IMR-90 (cell line): ENCODE measurements around the gene COX6B2. TPM values are rescaled to one million over a fixed set of nuclear protein-coding genes. Genes with fewer than 3 reads are reported as not detected.

ENCODE experiments used
- ATAC-seq: fragments of 200-7000 bp; cut with Tn5 transposase; 2 replicates; pipeline ENCODE4 v1.9.1; 2020; ENCODE audit warnings: low read depth, mild to moderate bottlenecking, moderate library complexity
- BruUV-seq: library from RNA; stranded (reverse); fragments of 400-500 nt; replicated peaks from 2 replicates; lab custom pipeline; 2021; lab: Mats Ljungman, UMichigan
- CTCF ChIA-PET: fragments of 300-600 bp; formaldehyde crosslinking; extraction: SDS; loops from one replicate; lab custom pipeline; 2021; ENCODE audit warnings: antibody characterized with exemption; lab: Yijun Ruan, JAX
- POLR2A ChIA-PET: fragments of 300-600 bp; sonication (Branson Sonifier 250); formaldehyde crosslinking; loops from one replicate; lab custom pipeline; 2022; ENCODE audit warnings: antibody characterized with exemption; ENCODE audit not compliant: unreplicated experiment; lab: Charles Lee
- DNase-seq: peaks from one replicate; pipeline ENCODE4 v3.0.0; 2013
- H2AFZ ChIP-seq: replicated peaks from 2 replicates; pipeline ENCODE3; 2013; ENCODE audit warnings: low read length, mild to moderate bottlenecking; ENCODE audit not compliant: poor library complexity
- H2AK5ac ChIP-seq: 2 replicates; pipeline ENCODE4 v1.6.1; 2013; ENCODE audit warnings: low read depth, low read length, inconsistent platforms
- H2AK9ac ChIP-seq: replicated peaks from 2 replicates; pipeline ENCODE3; 2013; ENCODE audit warnings: mild to moderate bottlenecking, low read depth, low read length, moderate library complexity; ENCODE audit not compliant: poor library complexity
- H2BK120ac ChIP-seq: 2 replicates; pipeline ENCODE4 v1.6.1; 2013; ENCODE audit warnings: low read depth, low read length, inconsistent platforms
- H2BK15ac ChIP-seq: 3 replicates; pipeline ENCODE4 v1.6.1; 2013; ENCODE audit warnings: low read depth, low read length, inconsistent platforms
- H2BK20ac ChIP-seq: 2 replicates; pipeline ENCODE4 v1.6.1; 2013; ENCODE audit warnings: low read depth, mild to moderate bottlenecking, inconsistent platforms, low read length, moderate library complexity
- H2BK5ac ChIP-seq: 2 replicates; pipeline ENCODE4 v1.6.1; 2013; ENCODE audit warnings: mild to moderate bottlenecking, low read depth, low read length, inconsistent platforms; ENCODE audit not compliant: poor library complexity, severe bottlenecking
- H3K14ac ChIP-seq: replicated peaks from 2 replicates; pipeline ENCODE4 v1.6.1; 2013; ENCODE audit warnings: low read depth, low read length, inconsistent platforms
- H3K18ac ChIP-seq: 2 replicates; pipeline ENCODE4 v1.6.1; 2013; ENCODE audit warnings: low read depth, low read length, control low read depth
- H3K23ac ChIP-seq: 2 replicates; pipeline ENCODE4 v1.6.1; 2013; ENCODE audit warnings: low read depth, low read length, inconsistent platforms
- H3K27ac ChIP-seq: 2 replicates; pipeline ENCODE4 v1.5.1; 2013; ENCODE audit warnings: mild to moderate bottlenecking, control low read depth, low read length; ENCODE audit not compliant: insufficient read depth
- H3K27me3 ChIP-seq: 2 replicates; pipeline ENCODE4 v1.6.1; 2013; ENCODE audit warnings: low read length; ENCODE audit not compliant: control insufficient read depth, insufficient read depth
- H3K36me3 ChIP-seq: 2 replicates; pipeline ENCODE4 v1.6.1; 2013; ENCODE audit warnings: low read length, mixed read lengths; ENCODE audit not compliant: control insufficient read depth, insufficient read depth
- H3K4ac ChIP-seq: 2 replicates; pipeline ENCODE4 v1.6.1; 2013; ENCODE audit warnings: low read depth, low read length, inconsistent platforms
- H3K4me1 ChIP-seq: 2 replicates; pipeline ENCODE4 v1.6.1; 2013; ENCODE audit warnings: low read length, mixed read lengths; ENCODE audit not compliant: control insufficient read depth, insufficient read depth
- H3K4me2 ChIP-seq: 2 replicates; pipeline ENCODE4 v1.6.1; 2013; ENCODE audit warnings: low read depth, mild to moderate bottlenecking, control low read depth, low read length, moderate library complexity
- H3K4me3 ChIP-seq: 2 replicates; pipeline ENCODE4 v1.5.1; 2013; ENCODE audit warnings: low read depth, mild to moderate bottlenecking, control low read depth, low read length, moderate library complexity; ENCODE audit not compliant: insufficient read depth
- H3K56ac ChIP-seq: 2 replicates; pipeline ENCODE4 v1.6.1; 2013; ENCODE audit warnings: low read length, inconsistent platforms; ENCODE audit not compliant: insufficient read depth; ENCODE audit errors: extremely low read depth
- H3K79me1 ChIP-seq, 2 experiments: 2 replicates each; pipeline ENCODE4 v1.6.1; 2013; ENCODE audit warnings: low read length in 2 of 2, inconsistent platforms in 1 of 2, low read depth in 1 of 2
- H3K9ac ChIP-seq: 2 replicates; pipeline ENCODE4 v1.6.1; 2013; ENCODE audit warnings: low read depth, low read length, control low read depth
- H3K9me1 ChIP-seq: 2 replicates; pipeline ENCODE4 v1.6.1; 2013; ENCODE audit warnings: low read length, inconsistent platforms; ENCODE audit not compliant: insufficient read depth
- H3K9me3 ChIP-seq: 2 replicates; pipeline ENCODE4 v1.6.1; 2013; ENCODE audit warnings: low read length; ENCODE audit not compliant: control insufficient read depth, insufficient read depth
- H4K20me1 ChIP-seq: 2 replicates; pipeline ENCODE4 v1.6.1; 2013; ENCODE audit warnings: low read length, inconsistent platforms; ENCODE audit not compliant: insufficient read depth
- H4K5ac ChIP-seq: 2 replicates; pipeline ENCODE4 v1.6.1; 2013; ENCODE audit warnings: mild to moderate bottlenecking, low read depth, low read length, control low read depth
- H4K8ac ChIP-seq, 2 experiments: 2 replicates each; pipeline ENCODE4 v1.6.1; 2013; ENCODE audit warnings: low read depth in 2 of 2, low read length in 2 of 2, control low read depth in 1 of 2, inconsistent platforms in 1 of 2
- H4K91ac ChIP-seq: 2 replicates; pipeline ENCODE4 v1.6.1; 2013; ENCODE audit warnings: low read depth, low read length, inconsistent platforms; ENCODE audit not compliant: insufficient read depth
- BHLHE40 ChIP-seq: fragments of 150-350 bp; IDR thresholded peaks from 2 replicates; pipeline ENCODE4 v1.6.1; 2016; ENCODE audit warnings: mild to moderate bottlenecking, low read depth, low read length
- CEBPB ChIP-seq: IDR thresholded peaks from 2 replicates; pipeline ENCODE4 v1.6.1; 2012; ENCODE audit warnings: low read depth, low read length, improper control_type of control experiment
- CHD1 ChIP-seq: IDR thresholded peaks from 2 replicates; pipeline ENCODE4 v1.6.1; 2012; ENCODE audit warnings: low read depth, low read length, improper control_type of control experiment
- FOS ChIP-seq: fragments of 150-350 bp; IDR thresholded peaks from 2 replicates; pipeline ENCODE4 v1.6.1; 2016; ENCODE audit warnings: low read depth, low read length
- MAFK ChIP-seq: IDR thresholded peaks from 2 replicates; pipeline ENCODE4 v1.6.1; 2012; ENCODE audit warnings: low read depth, low read length, improper control_type of control experiment
- MAZ ChIP-seq: IDR thresholded peaks from 2 replicates; pipeline ENCODE4 v1.6.1; 2012; ENCODE audit warnings: low read depth, mild to moderate bottlenecking, low read length, improper control_type of control experiment, moderate library complexity, borderline replicate concordance
- MXI1 ChIP-seq: IDR thresholded peaks from 2 replicates; pipeline ENCODE4 v1.6.1; 2012; ENCODE audit warnings: low read depth, mild to moderate bottlenecking, low read length, moderate library complexity, borderline replicate concordance
- NFE2L2 ChIP-seq: fragments of 150-350 bp; IDR thresholded peaks from 2 replicates; pipeline ENCODE4 v1.6.1; 2016; ENCODE audit warnings: low read depth, mild to moderate bottlenecking, low read length
- POLR2A ChIP-seq: IDR thresholded peaks from 2 replicates; pipeline ENCODE4 v1.6.1; 2012; ENCODE audit warnings: mild to moderate bottlenecking, low read depth, low read length
- RAD21 ChIP-seq: IDR thresholded peaks from 2 replicates; pipeline ENCODE4 v1.6.1; 2012; ENCODE audit warnings: low read length, improper control_type of control experiment
- RCOR1 ChIP-seq: IDR thresholded peaks from 2 replicates; pipeline ENCODE4 v1.6.1; 2012; ENCODE audit warnings: mild to moderate bottlenecking, low read length, improper control_type of control experiment; ENCODE audit not compliant: insufficient replicate concordance
- RFX5 ChIP-seq: IDR thresholded peaks from 2 replicates; pipeline ENCODE4 v1.8.0; 2012; ENCODE audit warnings: low read depth, mild to moderate bottlenecking, low read length, moderate library complexity
- SMC3 ChIP-seq: fragments of 150-350 bp; IDR thresholded peaks from 2 replicates; pipeline ENCODE4 v1.6.1; 2016; ENCODE audit warnings: low read depth, mild to moderate bottlenecking, antibody characterized with exemption, low read length, moderate library complexity
- WGBS, 2 experiments: methylation state at CpG; one replicate each; pipeline versions ENCODE4 v1.1.5 to v1.1.7; 2013; ENCODE audit warnings: missing lambda C conversion rate in 2 of 2; ENCODE audit not compliant: insufficient read length in 1 of 2; ENCODE audit errors: extremely low coverage in 2 of 2; 5-methylcytosine and 5-hydroxymethylcytosine counted together
- dilution Hi-C: fragments of 300-500 bp; cut with HindIII; formaldehyde crosslinking; loops from one replicate; pipeline ENCODE4 v1.14.3; 2018; ENCODE audit warnings: low sequenced_read_pairs; ENCODE audit not compliant: unreplicated experiment
- in situ Hi-C: fragments of 300-500 bp; cut with MboI; formaldehyde crosslinking; loops from 3 replicates; pipeline ENCODE4 v1.14.3; 2019; ENCODE audit warnings: low sequenced_read_pairs, inconsistent platforms, mixed read lengths
- intact Hi-C: fragments of 100-400 bp; cut with micrococcal nuclease; formaldehyde crosslinking; loops from 2 replicates; pipeline ENCODE4 v1.10.0; 2022
- polyA plus RNA-seq, 3 experiments: library from polyadenylated mRNA; depleted of rRNA; stranded (reverse); fragments of >200 nt; gene quantifications; 2 replicates each; pipeline ENCODE4 v1.2.3, GENCODE V29; 2012; ENCODE audit warnings: low replicate concordance in 1 of 3
- total RNA-seq: library from RNA; depleted of rRNA; stranded (reverse); fragments of >200 nt; gene quantifications from 2 replicates; pipeline ENCODE4 v1.2.3, GENCODE V29; 2012
- TF ChIP-seq, protein P1 (sequence below): fragments of 150-350 bp; IDR thresholded peaks from 2 replicates; pipeline ENCODE4 v1.6.1; 2016; ENCODE audit warnings: low read depth, mild to moderate bottlenecking, low read length, moderate library complexity, borderline replicate concordance
- TF ChIP-seq, protein P2 (sequence below): conservative IDR thresholded peaks from 2 replicates; pipeline ENCODE4 v1.5.1; 2012; ENCODE audit warnings: mild to moderate bottlenecking, low read depth, low read length, improper control_type of control experiment
- TF ChIP-seq, protein P3 (sequence below): fragments of 150-350 bp; IDR thresholded peaks from 2 replicates; pipeline ENCODE4 v1.6.1; 2017; ENCODE audit warnings: mild to moderate bottlenecking, antibody characterized with exemption, low read length, low read depth

COX6B2 gene
- total and polyA plus RNA-seq, 2 of the 4 experiments (the other 2 are of a cell fraction) = 0.19 TPM; not detected in 1

DNA sequence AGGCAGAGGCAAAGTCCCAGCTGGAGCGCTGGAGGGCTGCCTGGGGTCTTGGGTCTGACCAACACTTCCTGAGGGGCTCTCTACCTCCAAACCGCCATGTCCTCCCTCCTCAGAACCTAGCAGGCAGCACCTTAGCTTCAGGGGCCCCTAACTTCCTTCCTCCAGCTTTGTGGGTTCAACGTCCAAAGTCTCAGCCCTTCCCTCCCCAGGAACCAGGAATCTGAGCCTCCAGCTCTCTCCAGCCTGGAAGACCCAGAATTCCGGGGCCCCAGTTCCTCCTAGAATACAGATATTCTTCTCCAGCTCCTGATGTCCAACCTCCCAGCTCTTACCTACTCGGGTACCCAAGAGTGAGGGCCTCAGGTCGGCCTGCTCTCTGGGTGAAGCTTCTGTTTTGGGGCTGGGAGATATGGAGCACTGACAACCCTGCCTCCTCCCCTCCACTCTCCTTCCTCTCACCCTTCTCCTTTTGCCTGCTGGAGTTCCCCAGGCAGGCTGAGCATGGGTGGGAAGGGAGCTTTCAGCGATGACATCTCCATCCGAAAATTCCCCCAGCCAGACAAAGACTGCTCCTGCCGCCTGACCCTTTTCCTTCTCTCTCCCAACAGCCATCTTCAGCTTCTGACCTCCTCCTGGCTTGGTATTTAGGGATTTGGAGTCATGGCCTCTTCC lies 32.9 kb downstream of the COX6B2 start:
- Histone ChIP-seq H3K18ac (no peak overlapping the region), H2AK9ac (no peak overlapping the region), H2BK20ac (no peak overlapping the region), H3K56ac (no peak overlapping the region), H2BK15ac (no peak overlapping the region), H3K9me3 (no peaks in the 10 kb centered on the region), H3K4me1 (no peaks in the 10 kb centered on the region; the same call in 1 of the 2 replicates), H3K9ac (no peak overlapping the region), H3K79me1 (no peaks in the 10 kb centered on the region), H4K20me1 (no peaks in the 10 kb centered on the region), H4K91ac (no peak overlapping the region), H3K36me3 (no peaks in the 10 kb centered on the region), H4K8ac (no peak overlapping the region), H2BK120ac (no peak overlapping the region), H3K4ac (no peak overlapping the region), H3K27ac (no peak overlapping the region), H3K4me2 (no peak overlapping the region), H3K14ac (no peak overlapping the region), H2BK5ac (no peak overlapping the region), H3K27me3 (peaks cover 18% of the 10 kb centered on the region), H3K4me3 (no peak overlapping the region), H2AFZ (no peak overlapping the region), H2AK5ac (no peak overlapping the region), H3K23ac (no peak overlapping the region), H3K9me1 (no peaks in the 10 kb centered on the region), H4K5ac (no peak overlapping the region)
- TF ChIP-seq MAFK (no peak), NFE2L2 (no peak), MXI1 (no peak), MAZ (no peak), SMC3 (no peak), FOS (no peak), BHLHE40 (no peak), CHD1 (no peak), RFX5 (no peak), CEBPB (no peak), POLR2A (no peak), RCOR1 (no peak), RAD21 (no peak)
- TF ChIP-seq, protein P1, sequence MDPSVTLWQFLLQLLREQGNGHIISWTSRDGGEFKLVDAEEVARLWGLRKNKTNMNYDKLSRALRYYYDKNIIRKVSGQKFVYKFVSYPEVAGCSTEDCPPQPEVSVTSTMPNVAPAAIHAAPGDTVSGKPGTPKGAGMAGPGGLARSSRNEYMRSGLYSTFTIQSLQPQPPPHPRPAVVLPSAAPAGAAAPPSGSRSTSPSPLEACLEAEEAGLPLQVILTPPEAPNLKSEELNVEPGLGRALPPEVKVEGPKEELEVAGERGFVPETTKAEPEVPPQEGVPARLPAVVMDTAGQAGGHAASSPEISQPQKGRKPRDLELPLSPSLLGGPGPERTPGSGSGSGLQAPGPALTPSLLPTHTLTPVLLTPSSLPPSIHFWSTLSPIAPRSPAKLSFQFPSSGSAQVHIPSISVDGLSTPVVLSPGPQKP = no peak
- TF ChIP-seq, protein P2, sequence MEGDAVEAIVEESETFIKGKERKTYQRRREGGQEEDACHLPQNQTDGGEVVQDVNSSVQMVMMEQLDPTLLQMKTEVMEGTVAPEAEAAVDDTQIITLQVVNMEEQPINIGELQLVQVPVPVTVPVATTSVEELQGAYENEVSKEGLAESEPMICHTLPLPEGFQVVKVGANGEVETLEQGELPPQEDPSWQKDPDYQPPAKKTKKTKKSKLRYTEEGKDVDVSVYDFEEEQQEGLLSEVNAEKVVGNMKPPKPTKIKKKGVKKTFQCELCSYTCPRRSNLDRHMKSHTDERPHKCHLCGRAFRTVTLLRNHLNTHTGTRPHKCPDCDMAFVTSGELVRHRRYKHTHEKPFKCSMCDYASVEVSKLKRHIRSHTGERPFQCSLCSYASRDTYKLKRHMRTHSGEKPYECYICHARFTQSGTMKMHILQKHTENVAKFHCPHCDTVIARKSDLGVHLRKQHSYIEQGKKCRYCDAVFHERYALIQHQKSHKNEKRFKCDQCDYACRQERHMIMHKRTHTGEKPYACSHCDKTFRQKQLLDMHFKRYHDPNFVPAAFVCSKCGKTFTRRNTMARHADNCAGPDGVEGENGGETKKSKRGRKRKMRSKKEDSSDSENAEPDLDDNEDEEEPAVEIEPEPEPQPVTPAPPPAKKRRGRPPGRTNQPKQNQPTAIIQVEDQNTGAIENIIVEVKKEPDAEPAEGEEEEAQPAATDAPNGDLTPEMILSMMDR = no peak
- TF ChIP-seq, protein P3, sequence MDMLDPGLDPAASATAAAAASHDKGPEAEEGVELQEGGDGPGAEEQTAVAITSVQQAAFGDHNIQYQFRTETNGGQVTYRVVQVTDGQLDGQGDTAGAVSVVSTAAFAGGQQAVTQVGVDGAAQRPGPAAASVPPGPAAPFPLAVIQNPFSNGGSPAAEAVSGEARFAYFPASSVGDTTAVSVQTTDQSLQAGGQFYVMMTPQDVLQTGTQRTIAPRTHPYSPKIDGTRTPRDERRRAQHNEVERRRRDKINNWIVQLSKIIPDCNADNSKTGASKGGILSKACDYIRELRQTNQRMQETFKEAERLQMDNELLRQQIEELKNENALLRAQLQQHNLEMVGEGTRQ = no peak
- in situ Hi-C loops = no loop called here
- no TSS peak for BruUV-seq
- dilution Hi-C loops = no loop called here
- POLR2A ChIA-PET = interaction anchor here (0.6 to 0.7 kb wide), 2 partner anchors 18 to 81 kb away, joined by 3 to 4 read pairs; no protein-coding TSS in a partner anchor
- DNase-seq (no peak), ATAC-seq (no peak)
- CTCF ChIA-PET = no interaction called here
- intact Hi-C loops = no loop called here
- no CpG with 5 or more reads among the region's 9 CpGs for WGBS, 2 experiments
